ENCODE measurements around the gene KDF1. TPM values are rescaled to one million over a fixed set of nuclear protein-coding genes. Genes with fewer than 3 reads are reported as not detected.

Gene KDF1
- total and polyA plus RNA-seq, 2 of the 13 experiments (the other 11 are each of a cell fraction or from before 2014, with no cell fraction given): 1.9 to 4.9 TPM

DNA sequence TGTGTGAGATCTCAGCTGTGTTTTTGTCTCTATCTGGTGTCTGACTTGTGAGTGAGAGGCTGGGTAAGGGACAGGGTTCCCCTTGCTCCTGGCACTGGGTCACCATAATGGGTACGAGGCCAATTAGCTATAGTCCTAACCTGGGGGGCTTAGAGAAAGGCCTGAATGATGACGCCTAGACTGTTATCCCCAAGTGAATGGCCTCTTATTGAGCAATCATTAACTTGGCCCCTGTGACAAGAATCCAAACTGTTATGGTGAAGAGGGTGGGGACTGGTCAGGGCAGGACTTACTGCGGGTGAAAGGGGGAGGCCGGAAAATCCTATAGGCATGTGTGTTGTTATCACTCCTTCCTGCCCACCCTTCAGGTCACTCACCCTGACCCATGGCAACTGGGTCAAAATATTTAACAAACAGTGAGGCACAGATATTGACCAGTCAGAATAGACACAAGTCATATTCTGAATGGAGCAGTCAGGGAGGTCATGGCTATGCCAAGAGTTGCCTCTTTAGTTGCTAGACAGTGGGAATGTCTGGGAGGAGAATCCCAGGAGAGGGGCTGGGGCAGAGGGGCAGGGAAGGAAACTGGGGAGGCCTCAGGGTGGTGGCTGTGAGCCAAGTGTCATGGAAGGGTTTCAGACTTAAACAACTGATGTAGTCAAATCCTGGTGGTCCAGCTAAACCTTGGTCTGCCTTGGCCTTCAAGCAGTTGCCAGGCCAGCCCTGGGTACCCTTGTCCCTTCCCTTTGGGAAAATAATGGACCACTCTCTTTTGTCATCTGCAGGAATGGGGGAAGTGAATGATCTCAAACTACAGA is 49.7 kb downstream of the KDF1 start (continued):
- TF ChIP-seq FLYWCH1 (CRISPR knock-in tag; IDR thresholded peaks at IDR 0.05) (peak; percentile 70; the same call in 1 of the 2 replicates), RFX1 (IDR thresholded peaks at IDR 0.05) (peak; percentile 86), ZZZ3 (CRISPR knock-in tag; IDR thresholded peaks at IDR 0.05; ENCODE audit: borderline replicate concordance) (0 out of 2 replicates have a peak, but pooled peaks have one; percentile 40), TRIM24 (CRISPR knock-in tag; IDR thresholded peaks at IDR 0.05) (no peak), ZNF577 (CRISPR knock-in tag; IDR thresholded peaks at IDR 0.05; ENCODE audit: borderline replicate concordance, low read depth) (no peak), ADNP (CRISPR knock-in tag; IDR thresholded peaks at IDR 0.05) (no peak), ZNF329 (CRISPR knock-in tag; IDR thresholded peaks at IDR 0.05; ENCODE audit: low read depth) (0 out of 2 replicates have a peak, but pooled peaks have one; percentile 56), SALL2 (CRISPR knock-in tag; IDR thresholded peaks at IDR 0.05) (peak; percentile 66; the same call in 1 of the 2 replicates), SIX1 (CRISPR knock-in tag; IDR thresholded peaks at IDR 0.05; ENCODE audit: borderline replicate concordance) (no peak; the same call in 1 of the 2 replicates), HNF4A (CRISPR knock-in tag; IDR thresholded peaks at IDR 0.05) (peak; percentile 84), ZNF607 (CRISPR knock-in tag; IDR thresholded peaks at IDR 0.05; ENCODE audit: borderline replicate concordance) (peak; percentile 78; the same call in 1 of the 2 replicates), SP140L (CRISPR knock-in tag; IDR thresholded peaks at IDR 0.05; ENCODE audit: borderline replicate concordance) (no peak), RFX5 (IDR thresholded peaks at IDR 0.05; ENCODE audit: low read depth, low read length) (no peak), NBN (conservative IDR thresholded peaks at IDR 0.05) (no peak)
- TF ChIP-seq, protein P1, sequence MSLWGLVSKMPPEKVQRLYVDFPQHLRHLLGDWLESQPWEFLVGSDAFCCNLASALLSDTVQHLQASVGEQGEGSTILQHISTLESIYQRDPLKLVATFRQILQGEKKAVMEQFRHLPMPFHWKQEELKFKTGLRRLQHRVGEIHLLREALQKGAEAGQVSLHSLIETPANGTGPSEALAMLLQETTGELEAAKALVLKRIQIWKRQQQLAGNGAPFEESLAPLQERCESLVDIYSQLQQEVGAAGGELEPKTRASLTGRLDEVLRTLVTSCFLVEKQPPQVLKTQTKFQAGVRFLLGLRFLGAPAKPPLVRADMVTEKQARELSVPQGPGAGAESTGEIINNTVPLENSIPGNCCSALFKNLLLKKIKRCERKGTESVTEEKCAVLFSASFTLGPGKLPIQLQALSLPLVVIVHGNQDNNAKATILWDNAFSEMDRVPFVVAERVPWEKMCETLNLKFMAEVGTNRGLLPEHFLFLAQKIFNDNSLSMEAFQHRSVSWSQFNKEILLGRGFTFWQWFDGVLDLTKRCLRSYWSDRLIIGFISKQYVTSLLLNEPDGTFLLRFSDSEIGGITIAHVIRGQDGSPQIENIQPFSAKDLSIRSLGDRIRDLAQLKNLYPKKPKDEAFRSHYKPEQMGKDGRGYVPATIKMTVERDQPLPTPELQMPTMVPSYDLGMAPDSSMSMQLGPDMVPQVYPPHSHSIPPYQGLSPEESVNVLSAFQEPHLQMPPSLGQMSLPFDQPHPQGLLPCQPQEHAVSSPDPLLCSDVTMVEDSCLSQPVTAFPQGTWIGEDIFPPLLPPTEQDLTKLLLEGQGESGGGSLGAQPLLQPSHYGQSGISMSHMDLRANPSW (CRISPR knock-in tag; IDR thresholded peaks at IDR 0.05; ENCODE audit: borderline replicate concordance): peak; percentile 74; the same call in 1 of the 2 replicates
- TF ChIP-seq, protein P2, sequence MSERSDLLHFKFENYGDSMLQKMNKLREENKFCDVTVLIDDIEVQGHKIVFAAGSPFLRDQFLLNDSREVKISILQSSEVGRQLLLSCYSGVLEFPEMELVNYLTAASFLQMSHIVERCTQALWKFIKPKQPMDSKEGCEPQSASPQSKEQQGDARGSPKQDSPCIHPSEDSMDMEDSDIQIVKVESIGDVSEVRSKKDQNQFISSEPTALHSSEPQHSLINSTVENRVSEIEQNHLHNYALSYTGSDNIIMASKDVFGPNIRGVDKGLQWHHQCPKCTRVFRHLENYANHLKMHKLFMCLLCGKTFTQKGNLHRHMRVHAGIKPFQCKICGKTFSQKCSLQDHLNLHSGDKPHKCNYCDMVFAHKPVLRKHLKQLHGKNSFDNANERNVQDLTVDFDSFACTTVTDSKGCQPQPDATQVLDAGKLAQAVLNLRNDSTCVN (CRISPR knock-in tag; IDR thresholded peaks at IDR 0.05; ENCODE audit: borderline replicate concordance): peak; percentile 36; the same call in 1 of the 2 replicates
- TF ChIP-seq, protein P3, sequence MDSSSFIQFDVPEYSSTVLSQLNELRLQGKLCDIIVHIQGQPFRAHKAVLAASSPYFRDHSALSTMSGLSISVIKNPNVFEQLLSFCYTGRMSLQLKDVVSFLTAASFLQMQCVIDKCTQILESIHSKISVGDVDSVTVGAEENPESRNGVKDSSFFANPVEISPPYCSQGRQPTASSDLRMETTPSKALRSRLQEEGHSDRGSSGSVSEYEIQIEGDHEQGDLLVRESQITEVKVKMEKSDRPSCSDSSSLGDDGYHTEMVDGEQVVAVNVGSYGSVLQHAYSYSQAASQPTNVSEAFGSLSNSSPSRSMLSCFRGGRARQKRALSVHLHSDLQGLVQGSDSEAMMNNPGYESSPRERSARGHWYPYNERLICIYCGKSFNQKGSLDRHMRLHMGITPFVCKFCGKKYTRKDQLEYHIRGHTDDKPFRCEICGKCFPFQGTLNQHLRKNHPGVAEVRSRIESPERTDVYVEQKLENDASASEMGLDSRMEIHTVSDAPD (CRISPR knock-in tag; IDR thresholded peaks at IDR 0.05): peak; percentile 94
- TF ChIP-seq, protein P4, sequence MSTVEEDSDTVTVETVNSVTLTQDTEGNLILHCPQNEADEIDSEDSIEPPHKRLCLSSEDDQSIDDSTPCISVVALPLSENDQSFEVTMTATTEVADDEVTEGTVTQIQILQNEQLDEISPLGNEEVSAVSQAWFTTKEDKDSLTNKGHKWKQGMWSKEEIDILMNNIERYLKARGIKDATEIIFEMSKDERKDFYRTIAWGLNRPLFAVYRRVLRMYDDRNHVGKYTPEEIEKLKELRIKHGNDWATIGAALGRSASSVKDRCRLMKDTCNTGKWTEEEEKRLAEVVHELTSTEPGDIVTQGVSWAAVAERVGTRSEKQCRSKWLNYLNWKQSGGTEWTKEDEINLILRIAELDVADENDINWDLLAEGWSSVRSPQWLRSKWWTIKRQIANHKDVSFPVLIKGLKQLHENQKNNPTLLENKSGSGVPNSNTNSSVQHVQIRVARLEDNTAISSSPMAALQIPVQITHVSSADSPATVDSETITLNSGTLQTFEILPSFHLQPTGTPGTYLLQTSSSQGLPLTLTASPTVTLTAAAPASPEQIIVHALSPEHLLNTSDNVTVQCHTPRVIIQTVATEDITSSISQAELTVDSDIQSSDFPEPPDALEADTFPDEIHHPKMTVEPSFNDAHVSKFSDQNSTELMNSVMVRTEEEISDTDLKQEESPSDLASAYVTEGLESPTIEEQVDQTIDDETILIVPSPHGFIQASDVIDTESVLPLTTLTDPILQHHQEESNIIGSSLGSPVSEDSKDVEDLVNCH (CRISPR knock-in tag; IDR thresholded peaks at IDR 0.05): no peak
- TF ChIP-seq, protein P5, sequence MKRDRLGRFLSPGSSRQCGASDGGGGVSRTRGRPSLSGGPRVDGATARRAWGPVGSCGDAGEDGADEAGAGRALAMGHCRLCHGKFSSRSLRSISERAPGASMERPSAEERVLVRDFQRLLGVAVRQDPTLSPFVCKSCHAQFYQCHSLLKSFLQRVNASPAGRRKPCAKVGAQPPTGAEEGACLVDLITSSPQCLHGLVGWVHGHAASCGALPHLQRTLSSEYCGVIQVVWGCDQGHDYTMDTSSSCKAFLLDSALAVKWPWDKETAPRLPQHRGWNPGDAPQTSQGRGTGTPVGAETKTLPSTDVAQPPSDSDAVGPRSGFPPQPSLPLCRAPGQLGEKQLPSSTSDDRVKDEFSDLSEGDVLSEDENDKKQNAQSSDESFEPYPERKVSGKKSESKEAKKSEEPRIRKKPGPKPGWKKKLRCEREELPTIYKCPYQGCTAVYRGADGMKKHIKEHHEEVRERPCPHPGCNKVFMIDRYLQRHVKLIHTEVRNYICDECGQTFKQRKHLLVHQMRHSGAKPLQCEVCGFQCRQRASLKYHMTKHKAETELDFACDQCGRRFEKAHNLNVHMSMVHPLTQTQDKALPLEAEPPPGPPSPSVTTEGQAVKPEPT (CRISPR knock-in tag; IDR thresholded peaks at IDR 0.05; ENCODE audit: low read depth): no peak
